Measurements from ENCODE around the gene B2M. TPM values are rescaled to one million over a fixed set of nuclear protein-coding genes. Genes with fewer than 3 reads are reported as not detected.

B2M gene
- total and polyA plus RNA-seq, 12 donors, result 1,063 to 6,421 (median 3,049) TPM

- H3K9me3 ChIP-seq (replicated peaks in 1 of 3), result no peaks in the 10 kb centered on the region
- 17 to 20% (median 19%) methylated on average over 11 of the region's 11 CpGs for WGBS, 4 donors
- H3K27me3 ChIP-seq, result no peaks in the 10 kb centered on the region
- TF ChIP-seq POLR2A (IDR thresholded peaks at IDR 0.05) (no peak), CTCF (IDR thresholded peaks at IDR 0.05) (peak in 1 of 6 experiments; percentile 19)
- DNase-seq, result peak in 5 of 7 donors; percentile 38 to 70 (median 56)
- H3K4me1 ChIP-seq (replicated peaks in 1 of 2), result peaks cover 5 to 30% of the 10 kb centered on the region in 2 donors
- peak overlapping the region in 3 of 4 donors; percentile 69 to 96 (median 92) for H3K4me3 ChIP-seq
- H3K27ac ChIP-seq, result peak overlapping the region; percentile 97 to 99 (median 99)
- intact Hi-C loops (cut with DNase I), result no loop called here
- H3K36me3 ChIP-seq (replicated peaks in 1 of 2), result peaks cover 0 to 5% of the 10 kb centered on the region in 2 donors
These were observed 851 bp upstream of the B2M start for GRCh38 chr15:44710236-44711095.

- peaks cover 0 to 19% of the 10 kb centered on the region in 2 donors for H3K36me3 ChIP-seq (replicated peaks in 1 of 2)
- TF ChIP-seq POLR2A (IDR thresholded peaks at IDR 0.05) (no peak), CTCF (IDR thresholded peaks at IDR 0.05) (no peak)
- no peaks in the 10 kb centered on the region for H3K27me3 ChIP-seq
- peak overlapping the region; percentile 97 to 99 (median 99) for H3K27ac ChIP-seq
- peak overlapping the region; percentile 73 to 98 (median 94) for H3K4me3 ChIP-seq
- intact Hi-C loops (cut with DNase I), result no loop called here
- WGBS, 4 donors, result 0 to 1% (median 1%) methylated on average over 7 to 46 of the region's 46 CpGs
- DNase-seq, result peak in 6 of 7 donors; percentile 46 to 73 (median 58)
- peaks cover 5 to 44% of the 10 kb centered on the region in 2 donors for H3K4me1 ChIP-seq (replicated peaks in 1 of 2)
- no peaks in the 10 kb centered on the region for H3K9me3 ChIP-seq (replicated peaks in 1 of 3)
These were observed 527 bp downstream of the B2M start for GRCh38 chr15:44711743-44712345.

GRCh38 chr15:44712346-44713005 is 1.2 kb downstream of the B2M start:
- intact Hi-C loops (cut with DNase I), result no loop called here
- DNase-seq, result peak; percentile 66 to 85 (median 80)
- Histone ChIP-seq H3K4me1 (replicated peaks in 1 of 2) (peaks cover 5 to 47% of the 10 kb centered on the region in 2 donors), H3K27me3 (no peaks in the 10 kb centered on the region), H3K4me3 (peak overlapping the region in 3 of 4 donors; percentile 92 to 98 (median 96)), H3K27ac (peak overlapping the region; percentile 97 to 99 (median 99)), H3K36me3 (replicated peaks in 1 of 2) (peaks cover 0 to 25% of the 10 kb centered on the region in 2 donors), H3K9me3 (replicated peaks in 1 of 3) (no peaks in the 10 kb centered on the region)
- TF ChIP-seq CTCF (IDR thresholded peaks at IDR 0.05) (no peak), POLR2A (IDR thresholded peaks at IDR 0.05) (peak in 1 of 2 donors; percentile 28)
- WGBS, 4 donors, result 2 to 9% (median 7%) methylated on average over 23 to 24 of the region's 24 CpGs

Data from adrenal gland (tissue), 12 donors.